DOHH2 (cell line): ENCODE measurements around the gene ALG11.

Source experiments
- H3F3A ChIP-seq: fragments of 200-600 bp; sonication (generic), shearing (Covaris generic); 2 replicates; pipeline ENCODE4 v1.6.0; 2016; ENCODE audit warnings: antibody characterized with exemption, mild to moderate bottlenecking; ENCODE audit not compliant: control insufficient read depth, insufficient read depth
- H3K27ac ChIP-seq: fragments of 200-600 bp; sonication (generic); 2 replicates; pipeline ENCODE4 v1.5.1; 2014; ENCODE audit warnings: low read depth, mild to moderate bottlenecking, low read length, moderate library complexity
- H3K27me3 ChIP-seq: fragments of 200-600 bp; sonication (generic); 2 replicates; pipeline ENCODE4 v1.6.1; 2014; ENCODE audit warnings: mild to moderate bottlenecking, low read length, mixed read lengths; ENCODE audit not compliant: control insufficient read depth
- H3K36me3 ChIP-seq: fragments of 200-600 bp; sonication (generic); 2 replicates; pipeline ENCODE4 v1.6.1; 2014; ENCODE audit warnings: mild to moderate bottlenecking, low read length, moderate library complexity, mixed read lengths; ENCODE audit not compliant: control insufficient read depth
- H3K4me1 ChIP-seq: fragments of 200-600 bp; sonication (generic); 2 replicates; pipeline ENCODE4 v1.6.1; 2014; ENCODE audit warnings: mild to moderate bottlenecking, low read length, mixed read lengths; ENCODE audit not compliant: control insufficient read depth
- H3K4me2 ChIP-seq: fragments of 200-600 bp; sonication (generic); 2 replicates; pipeline ENCODE4 v1.6.0; 2014; ENCODE audit warnings: mild to moderate bottlenecking, low read length, moderate library complexity
- H3K4me3 ChIP-seq: fragments of 200-600 bp; sonication (generic); 2 replicates; pipeline ENCODE4 v1.5.1; 2014; ENCODE audit warnings: mild to moderate bottlenecking, low read length, mixed read lengths
- H3K79me2 ChIP-seq: fragments of 200-600 bp; sonication (generic); 2 replicates; pipeline ENCODE4 v1.6.1; 2014; ENCODE audit warnings: mild to moderate bottlenecking, low read length, mixed read lengths; ENCODE audit not compliant: control insufficient read depth
- H3K9me2 ChIP-seq: fragments of 200-600 bp; sonication (generic); replicated peaks from 2 replicates; pipeline ENCODE4 v1.6.1; 2014; ENCODE audit warnings: mild to moderate bottlenecking, low read length, mixed read lengths; ENCODE audit not compliant: control insufficient read depth
- H3K9me3 ChIP-seq: fragments of 200-600 bp; sonication (generic); 2 replicates; pipeline ENCODE4 v1.6.1; 2014; ENCODE audit warnings: antibody characterized with exemption, low read length, mixed read lengths; ENCODE audit not compliant: control insufficient read depth, insufficient read depth
- H4K20me1 ChIP-seq: fragments of 200-600 bp; sonication (generic); 2 replicates; pipeline ENCODE4 v1.6.0; 2014; ENCODE audit warnings: low read depth, mild to moderate bottlenecking, antibody characterized with exemption, low read length, moderate library complexity; ENCODE audit not compliant: control insufficient read depth, insufficient read depth
- EZH2phosphoT487 ChIP-seq: fragments of 200-600 bp; sonication (generic); IDR thresholded peaks from 2 replicates; pipeline ENCODE4 v1.6.1; 2017; ENCODE audit warnings: borderline replicate concordance, mild to moderate bottlenecking, antibody characterized with exemption, low read length, moderate library complexity, mixed read lengths
- TF ChIP-seq, protein P1 (sequence below): fragments of 200-600 bp; sonication (generic); IDR thresholded peaks from one replicate; pipeline ENCODE4 v1.5.1; 2014; ENCODE audit warnings: antibody characterized with exemption, mild to moderate bottlenecking, low read depth, low read length; ENCODE audit not compliant: poor library complexity, severe bottlenecking

Gene ALG11

DNA sequence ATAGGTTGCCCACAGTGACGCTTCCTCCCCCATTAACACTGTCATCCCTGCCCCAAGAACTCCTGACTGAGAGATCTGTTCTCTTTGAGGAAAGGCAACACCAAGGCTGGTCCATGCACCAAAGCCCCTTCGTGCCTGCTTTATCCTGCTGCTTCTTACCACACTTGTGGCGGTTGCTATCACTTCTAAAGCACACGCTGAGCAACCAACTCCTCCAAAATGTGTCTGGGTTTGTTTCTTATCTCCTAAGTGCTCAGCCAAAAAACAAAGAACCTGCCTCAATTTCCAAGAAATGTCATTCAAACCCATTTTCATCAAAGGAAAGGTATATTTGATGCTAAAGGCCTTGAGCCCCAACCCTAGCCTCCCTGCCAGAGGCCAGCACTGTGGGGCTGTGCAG lies 15.6 kb upstream of the ALG11 start:
- Histone ChIP-seq H3K36me3 (no peaks in the 10 kb centered on the region), H3K79me2 (no peaks in the 10 kb centered on the region), H3K4me2 (no peak overlapping the region), H3K4me1 (no peaks in the 10 kb centered on the region), H4K20me1 (no peaks in the 10 kb centered on the region), H3K27me3 (peaks cover 41% of the 10 kb centered on the region), H3K9me2 (no peaks in the 10 kb centered on the region), H3K9me3 (no peaks in the 10 kb centered on the region), H3F3A (no peaks in the 10 kb centered on the region), H3K27ac (no peak overlapping the region), H3K4me3 (no peak overlapping the region)
- TF ChIP-seq, protein P1, sequence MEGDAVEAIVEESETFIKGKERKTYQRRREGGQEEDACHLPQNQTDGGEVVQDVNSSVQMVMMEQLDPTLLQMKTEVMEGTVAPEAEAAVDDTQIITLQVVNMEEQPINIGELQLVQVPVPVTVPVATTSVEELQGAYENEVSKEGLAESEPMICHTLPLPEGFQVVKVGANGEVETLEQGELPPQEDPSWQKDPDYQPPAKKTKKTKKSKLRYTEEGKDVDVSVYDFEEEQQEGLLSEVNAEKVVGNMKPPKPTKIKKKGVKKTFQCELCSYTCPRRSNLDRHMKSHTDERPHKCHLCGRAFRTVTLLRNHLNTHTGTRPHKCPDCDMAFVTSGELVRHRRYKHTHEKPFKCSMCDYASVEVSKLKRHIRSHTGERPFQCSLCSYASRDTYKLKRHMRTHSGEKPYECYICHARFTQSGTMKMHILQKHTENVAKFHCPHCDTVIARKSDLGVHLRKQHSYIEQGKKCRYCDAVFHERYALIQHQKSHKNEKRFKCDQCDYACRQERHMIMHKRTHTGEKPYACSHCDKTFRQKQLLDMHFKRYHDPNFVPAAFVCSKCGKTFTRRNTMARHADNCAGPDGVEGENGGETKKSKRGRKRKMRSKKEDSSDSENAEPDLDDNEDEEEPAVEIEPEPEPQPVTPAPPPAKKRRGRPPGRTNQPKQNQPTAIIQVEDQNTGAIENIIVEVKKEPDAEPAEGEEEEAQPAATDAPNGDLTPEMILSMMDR, result no peak
- TF ChIP-seq EZH2phosphoT487, result no peak

GRCh38 chr13:51997186-51997585 lies 15.0 kb upstream of the ALG11 start:
- TF ChIP-seq EZH2phosphoT487, result no peak
- TF ChIP-seq, protein P1, result no peak

GRCh38 chr13:51997641-51998330 lies 14.4 kb upstream of the ALG11 start:
- Histone ChIP-seq H3K27ac (no peak overlapping the region), H3K27me3 (peaks cover 41% of the 10 kb centered on the region), H3K4me1 (no peaks in the 10 kb centered on the region), H3F3A (no peaks in the 10 kb centered on the region), H3K36me3 (no peaks in the 10 kb centered on the region), H4K20me1 (no peaks in the 10 kb centered on the region), H3K79me2 (no peaks in the 10 kb centered on the region), H3K4me2 (no peak overlapping the region), H3K4me3 (no peak overlapping the region), H3K9me2 (no peaks in the 10 kb centered on the region), H3K9me3 (no peaks in the 10 kb centered on the region)
- TF ChIP-seq, protein P1, result no peak
- TF ChIP-seq EZH2phosphoT487, result no peak

More at GRCh38 chr13:51997186-51997585, 15.0 kb upstream of the ALG11 start:
- Histone ChIP-seq H3K27me3 (peaks cover 41% of the 10 kb centered on the region), H3K79me2 (no peaks in the 10 kb centered on the region), H3K4me2 (no peak overlapping the region), H4K20me1 (no peaks in the 10 kb centered on the region), H3K4me3 (no peak overlapping the region), H3K9me2 (no peaks in the 10 kb centered on the region), H3F3A (no peaks in the 10 kb centered on the region), H3K36me3 (no peaks in the 10 kb centered on the region), H3K4me1 (no peaks in the 10 kb centered on the region), H3K27ac (no peak overlapping the region), H3K9me3 (no peaks in the 10 kb centered on the region)
